ENCODE results near the gene ELAVL1.
A peak's percentile ranks its signal among the peaks of the same experiment; 100 is the strongest.
"Not testable (repeated sequence)": the region's sequence is repeated elsewhere in the genome, so short reads cannot be mapped to it uniquely, and the experiment has no call there.

ELAVL1 gene

GRCh38 chr19:7920519-7921301 is 84.7 kb downstream of the ELAVL1 start:
- peak; percentile 97 for DNase-seq

DNA sequence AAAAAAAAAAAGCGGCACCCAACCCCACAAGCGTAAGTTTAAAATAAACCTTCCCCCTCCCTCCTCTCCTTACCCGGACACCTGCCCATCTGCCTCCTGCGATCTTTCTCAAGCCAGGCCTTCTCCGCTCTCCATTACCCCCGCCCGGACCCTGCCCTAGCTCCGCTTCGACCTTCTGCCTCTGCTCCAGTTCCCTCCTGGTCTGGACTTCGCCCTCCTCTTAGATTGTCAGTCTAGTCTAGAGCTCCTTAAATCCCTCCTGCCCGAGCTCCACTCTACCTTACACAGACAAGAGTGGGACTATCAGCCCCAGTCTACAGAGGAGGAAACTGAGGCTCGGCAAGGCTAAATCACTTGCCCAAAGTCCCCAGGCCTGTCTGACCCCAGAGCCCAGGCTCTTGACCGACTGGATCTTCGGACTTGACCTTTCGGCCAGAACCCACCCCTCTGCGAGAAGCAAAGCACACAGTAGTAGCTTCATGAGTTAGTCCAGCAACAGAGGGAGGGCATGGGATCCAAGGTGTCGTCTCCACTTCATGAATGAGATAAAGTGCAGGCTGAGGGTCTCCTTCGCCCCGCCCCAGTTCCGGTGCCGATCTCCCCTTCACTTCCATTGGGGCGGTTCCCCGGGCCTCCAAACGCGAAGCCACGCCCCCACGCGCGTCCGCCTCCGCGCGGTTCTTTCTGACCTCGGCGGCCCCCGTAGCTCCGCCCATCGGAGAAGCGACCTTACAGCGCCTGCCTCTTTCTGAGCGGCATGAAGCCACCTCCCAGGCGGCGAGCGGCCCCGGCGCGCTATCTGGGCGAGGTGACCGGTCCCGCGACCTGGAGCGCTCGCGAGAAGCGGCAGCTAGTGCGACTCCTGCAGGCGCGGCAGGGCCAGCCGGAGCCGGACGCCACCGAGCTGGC is 85.6 kb downstream of the ELAVL1 start, which contains the start of gene SNAPC2:
Gene SNAPC2 (plus strand): TSS at position 729 of the 909 bp plus-strand sequence. CDS start 29 bp downstream, at position 758.
- peak; percentile 94 for DNase-seq

- DNase-seq: no peak
Measured at GRCh38 chr19:7918615-7919421, 86.6 kb downstream of the ELAVL1 start.

- DNase-seq: not testable (repeated sequence)
Measured at GRCh38 chr19:7918062-7918614, 87.3 kb downstream of the ELAVL1 start.

DNA sequence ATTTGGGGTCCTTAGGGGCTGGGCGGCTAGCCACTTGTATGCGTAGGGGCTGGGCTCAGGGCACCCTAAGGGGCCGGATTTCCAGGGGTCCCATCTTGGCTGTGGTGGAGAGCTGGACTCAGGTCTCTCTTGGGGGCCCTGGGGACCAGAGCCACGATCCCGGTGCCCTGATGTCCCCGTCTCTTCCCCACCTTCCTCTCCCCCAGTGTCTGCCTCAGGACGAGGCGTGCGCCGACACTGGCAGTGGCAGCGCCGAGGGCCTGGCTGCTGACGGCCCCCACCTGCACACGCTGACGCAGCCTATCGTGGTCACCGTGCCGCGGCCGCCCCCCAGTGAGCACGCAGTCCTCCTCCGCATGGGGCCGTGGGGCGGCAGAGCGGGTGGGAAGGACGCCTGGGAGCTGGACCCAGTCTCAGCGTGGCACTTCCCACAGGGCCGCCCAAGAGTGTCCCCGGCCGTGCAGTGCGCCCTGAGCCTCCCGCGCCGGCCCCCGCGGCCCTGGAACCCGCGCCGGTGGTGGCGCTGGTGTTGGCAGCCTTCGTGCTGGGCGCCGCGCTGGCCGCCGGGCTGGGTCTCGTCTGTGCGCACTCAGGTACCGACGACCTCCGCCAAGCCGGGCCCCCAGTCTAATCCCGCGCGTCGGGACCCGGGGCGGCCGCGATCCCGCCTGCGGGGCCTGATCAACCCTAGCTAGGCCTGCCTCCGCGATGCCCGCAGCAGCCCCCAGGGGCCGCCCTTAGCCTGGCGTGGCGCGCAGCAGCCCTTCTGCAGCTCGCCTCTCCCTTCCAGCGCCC is 88.0 kb downstream of the ELAVL1 start:
- peak; percentile 62 for DNase-seq

- DNase-seq: peak; percentile 22
Measured at GRCh38 chr19:7916955-7917266, 88.5 kb downstream of the ELAVL1 start.

- peak; percentile 32 for DNase-seq
Measured at GRCh38 chr19:7916103-7916954, 89.1 kb downstream of the ELAVL1 start.

DNA sequence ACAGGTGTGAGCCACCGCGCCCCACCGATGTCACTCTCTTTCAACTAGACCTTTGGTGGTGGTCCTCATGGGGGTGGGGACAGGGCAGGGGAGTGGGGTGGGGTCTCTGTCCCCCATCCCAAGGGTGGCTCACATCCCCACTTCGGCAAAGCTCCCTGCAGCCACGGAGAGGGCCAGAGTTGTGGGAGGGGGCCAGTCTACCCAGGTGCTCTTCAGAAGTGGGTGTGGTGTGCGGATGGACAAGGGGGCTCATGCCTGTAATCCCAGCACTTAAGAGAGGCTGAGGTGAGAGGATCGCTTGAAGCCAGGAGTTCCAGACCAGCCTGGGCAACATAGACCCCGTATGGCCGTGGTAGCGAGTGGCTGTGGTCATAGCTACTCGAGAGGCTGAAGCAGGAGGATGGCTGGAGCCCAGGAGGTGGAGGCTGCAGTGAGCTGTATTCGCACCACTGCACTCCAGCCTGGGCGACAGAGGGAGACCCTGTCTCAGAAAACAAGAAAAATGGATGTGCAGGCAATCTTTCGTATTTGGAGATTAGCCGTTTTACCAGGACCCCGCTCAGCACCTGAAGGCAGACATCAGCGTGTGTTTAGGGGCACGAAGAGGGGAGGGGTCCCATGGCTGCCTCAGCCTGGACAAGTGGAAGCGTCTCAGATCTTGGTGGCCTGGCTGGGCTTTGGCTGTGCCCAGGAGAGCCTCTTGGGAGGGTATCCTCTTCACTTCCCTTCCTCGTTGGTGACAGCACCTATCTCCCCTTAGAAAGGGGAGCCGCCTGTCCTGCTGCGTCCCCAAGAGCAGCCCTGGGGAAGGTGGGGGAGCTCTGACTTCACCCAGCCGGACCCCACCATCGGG is 90.0 kb downstream of the ELAVL1 start:
- DNase-seq: no peak

GRCh38 chr19:7914598-7915045 is 90.8 kb downstream of the ELAVL1 start, which contains the start of gene TGFBR3L:
Gene TGFBR3L, plus strand, starts transcription at chr19:7914830.
- no peak for DNase-seq

DNA sequence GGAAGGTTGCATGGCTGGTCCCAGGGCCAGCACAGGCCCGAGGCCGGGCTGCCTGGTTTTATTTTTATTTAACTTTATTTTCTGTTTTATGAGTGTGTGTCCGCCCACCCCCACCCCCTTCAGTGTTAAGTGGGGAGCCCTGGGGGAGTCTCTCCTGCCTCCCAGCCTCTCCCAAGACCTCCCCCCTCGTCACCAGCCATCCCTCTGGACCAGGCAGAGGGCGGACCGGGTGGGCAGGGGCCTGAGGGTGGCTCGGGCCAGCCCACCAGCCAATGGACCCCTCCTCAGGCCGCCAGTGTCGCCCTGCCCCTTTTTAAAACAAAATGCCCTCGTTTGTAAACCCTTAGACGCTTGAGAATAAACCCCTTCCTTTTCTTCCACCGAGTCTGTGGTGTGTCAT is 91.3 kb downstream of the ELAVL1 start:
- no peak for DNase-seq

- no peak for DNase-seq
Measured at GRCh38 chr19:7913652-7914051, 91.8 kb downstream of the ELAVL1 start.

- DNase-seq: no peak
Measured at GRCh38 chr19:7912697-7913564, 92.5 kb downstream of the ELAVL1 start.

GRCh38 chr19:7912144-7912696 is 93.2 kb downstream of the ELAVL1 start:
- no peak for DNase-seq

DNA sequence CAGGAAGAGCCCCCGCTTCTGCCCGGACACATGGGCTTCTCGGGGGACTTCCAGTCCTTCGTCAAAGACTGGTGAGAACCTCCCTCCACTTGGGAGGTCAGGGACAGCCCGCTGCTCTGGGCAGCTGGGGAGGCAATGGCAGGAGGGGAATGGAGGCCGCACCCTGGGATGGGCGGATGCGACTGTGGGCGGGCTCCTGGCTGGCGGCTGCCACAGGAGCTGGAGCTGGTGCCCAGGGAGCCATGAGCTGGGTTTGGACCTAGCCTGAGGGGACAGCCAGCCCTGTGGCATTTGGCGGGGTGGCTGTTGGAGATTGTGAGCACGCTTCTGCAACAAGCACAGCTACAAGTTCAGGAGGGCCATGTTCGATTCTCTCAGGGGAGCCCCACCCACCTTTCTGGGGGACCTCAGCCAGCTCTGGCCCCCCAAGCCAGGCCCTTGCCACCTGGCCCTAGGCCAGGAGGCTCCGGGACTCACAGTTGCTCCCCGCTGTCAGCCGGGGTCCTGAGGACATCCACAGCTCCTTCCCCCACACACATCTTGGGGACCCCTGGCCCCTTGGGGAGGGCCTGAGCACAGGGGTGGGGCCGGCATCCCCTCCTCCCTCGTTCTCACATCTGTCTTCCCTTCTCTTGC is 93.8 kb downstream of the ELAVL1 start:
- DNase-seq: no peak

GRCh38 chr19:7910321-7911161 is 94.9 kb downstream of the ELAVL1 start:
- DNase-seq: no peak

DNA sequence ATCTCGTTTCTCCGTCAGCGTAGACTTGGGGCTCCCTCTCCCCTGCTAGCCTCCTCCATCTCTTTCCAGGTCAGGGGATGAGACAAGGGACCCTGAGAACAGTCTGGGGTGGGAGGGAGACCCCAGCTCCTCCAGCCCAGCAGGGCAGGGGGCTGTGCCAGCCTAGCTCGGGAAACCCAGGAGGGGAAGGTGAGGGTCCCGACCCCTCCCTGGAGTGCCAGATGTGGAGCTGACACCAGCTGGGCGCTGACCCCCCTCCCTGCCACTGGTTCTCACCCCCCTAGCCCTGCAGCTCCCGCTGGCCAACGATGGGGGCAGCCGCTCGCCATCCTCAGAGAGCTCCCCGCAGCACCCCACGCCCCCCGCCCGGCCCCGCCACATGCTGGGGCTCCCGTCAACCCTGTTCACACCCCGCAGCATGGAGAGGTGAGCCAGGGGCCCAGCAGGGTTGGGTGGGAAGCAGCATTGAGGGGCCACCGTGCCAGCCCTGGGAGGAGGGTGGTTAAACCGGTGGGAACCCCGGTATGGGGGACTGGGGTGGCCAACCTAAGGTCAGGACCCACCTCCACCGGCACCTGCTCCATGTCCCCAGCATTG is 95.9 kb downstream of the ELAVL1 start:
- DNase-seq: no peak
